ENCODE measurements around the gene BCLAF1. TPM values are rescaled to one million over a fixed set of nuclear protein-coding genes. Genes with fewer than 3 reads are reported as not detected.

Gene BCLAF1
- total and polyA plus RNA-seq, 2 experiments from 2014 or later: 133 to 151 TPM

DNA sequence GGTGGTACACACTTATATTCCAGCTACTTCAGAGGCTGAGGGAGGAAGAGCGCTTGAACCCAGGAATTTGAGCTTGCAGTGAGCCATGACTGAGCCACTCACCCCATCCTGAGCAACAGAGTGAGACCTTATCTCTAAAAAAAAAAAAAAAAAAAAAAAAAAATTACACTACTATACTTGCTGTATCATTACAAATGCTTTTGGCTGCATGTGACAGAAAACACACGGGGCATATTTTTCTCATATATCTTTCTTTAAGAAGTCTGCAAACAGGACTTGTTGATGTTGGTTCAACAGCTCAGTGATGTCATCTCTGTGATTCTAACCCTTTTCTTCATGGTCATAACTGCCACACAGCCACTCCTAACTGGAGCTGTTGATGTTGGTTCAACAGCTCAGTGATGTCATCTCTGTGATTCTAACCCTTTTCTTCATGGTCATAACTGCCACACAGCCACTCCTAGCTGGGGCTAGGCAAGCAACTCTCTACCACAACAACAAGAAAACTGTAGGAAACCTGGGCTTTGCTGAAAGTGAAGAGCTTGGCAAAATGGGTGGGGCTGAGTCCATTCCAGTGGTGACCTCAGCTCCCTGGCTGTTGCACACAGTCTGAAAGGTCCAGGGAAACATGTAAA lies 59.3 kb downstream of the BCLAF1 start:
- no peaks in the 10 kb centered on the region for H3K79me2 ChIP-seq (replicated peaks; ENCODE audit: insufficient read depth)
- Mint-ChIP-seq H3K4me3 (no peak overlapping the region), H3K36me3 (ENCODE audit: low read depth) (peaks cover 8% of the 10 kb centered on the region; the same call in 1 of the 3 replicates), H3K27ac (no peak overlapping the region), H3K9me3 (no peaks in the 10 kb centered on the region), H3K4me1 (no peaks in the 10 kb centered on the region; the same call in 2 of the 3 replicates), H3K27me3 (ENCODE audit: insufficient read depth, low read depth, poor library complexity) (peaks cover 1% of the 10 kb centered on the region)
- no peak for ATAC-seq
- TF ChIP-seq JUNB (IDR thresholded peaks at IDR 0.05; ENCODE audit: unreplicated experiment) (no peak), ZNF462 (CRISPR knock-in tag; IDR thresholded peaks at IDR 0.05) (no peak), CREB1 (CRISPR knock-in tag; IDR thresholded peaks at IDR 0.05; ENCODE audit: low read depth) (no peak), CTCF (conservative IDR thresholded peaks at IDR 0.05; ENCODE audit: low read depth in 2 of 2) (no peak), NANOG (IDR thresholded peaks at IDR 0.05; ENCODE audit: borderline replicate concordance) (no peak), ZNF331 (CRISPR knock-in tag; IDR thresholded peaks at IDR 0.05; ENCODE audit: low read depth) (no peak), POLR2AphosphoS5 (IDR thresholded peaks at IDR 0.05; ENCODE audit: low read depth) (no peak), STAT1 (IDR thresholded peaks at IDR 0.05; ENCODE audit: unreplicated experiment) (no peak), REST (IDR thresholded peaks at IDR 0.05; ENCODE audit: unreplicated experiment) (no peak), EZH2phosphoT487 (IDR thresholded peaks at IDR 0.05; ENCODE audit: unreplicated experiment) (no peak), ZNF114 (CRISPR knock-in tag; IDR thresholded peaks at IDR 0.05) (no peak), EZH2 (IDR thresholded peaks at IDR 0.05; ENCODE audit: low read depth, unreplicated experiment) (no peak)
- TF ChIP-seq, protein P1, sequence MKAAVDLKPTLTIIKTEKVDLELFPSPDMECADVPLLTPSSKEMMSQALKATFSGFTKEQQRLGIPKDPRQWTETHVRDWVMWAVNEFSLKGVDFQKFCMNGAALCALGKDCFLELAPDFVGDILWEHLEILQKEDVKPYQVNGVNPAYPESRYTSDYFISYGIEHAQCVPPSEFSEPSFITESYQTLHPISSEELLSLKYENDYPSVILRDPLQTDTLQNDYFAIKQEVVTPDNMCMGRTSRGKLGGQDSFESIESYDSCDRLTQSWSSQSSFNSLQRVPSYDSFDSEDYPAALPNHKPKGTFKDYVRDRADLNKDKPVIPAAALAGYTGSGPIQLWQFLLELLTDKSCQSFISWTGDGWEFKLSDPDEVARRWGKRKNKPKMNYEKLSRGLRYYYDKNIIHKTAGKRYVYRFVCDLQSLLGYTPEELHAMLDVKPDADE (IDR thresholded peaks at IDR 0.05): no peak
- H3K36me3 ChIP-seq (ENCODE audit: insufficient read depth): 0 out of 2 replicates have a peak, but pooled peaks cover 5% of the 10 kb centered on the region
- no peaks in the 10 kb centered on the region for H3K27me3 ChIP-seq (ENCODE audit: insufficient read depth)
- no peak overlapping the region for H3K27ac ChIP-seq (ENCODE audit: low read depth)
- no peaks in the 10 kb centered on the region for H3F3A ChIP-seq (replicated peaks; ENCODE audit: low read depth)
- no peak overlapping the region for H2AFZ ChIP-seq
- H3K9me2 ChIP-seq (ENCODE audit: insufficient read depth): no peaks in the 10 kb centered on the region
- H3K4me3 ChIP-seq: no peak overlapping the region
- H3K4me2 ChIP-seq: no peak overlapping the region
- no peaks in the 10 kb centered on the region for H3K4me1 ChIP-seq (ENCODE audit: insufficient read depth)
- no peak for DNase-seq (ENCODE audit: low spot score)
- H4K20me1 ChIP-seq (replicated peaks; ENCODE audit: insufficient read depth): no peaks in the 10 kb centered on the region

Measured in GM23338 (cell line).